Karpas-422 (cell line): ENCODE data around the gene RNF152. TPM values are rescaled to one million over a fixed set of nuclear protein-coding genes. Genes with fewer than 3 reads are reported as not detected.

Source experiments
- DNase-seq: peaks from one replicate; pipeline ENCODE4 v3.0.0-alpha.2; 2015
- H2AFZ ChIP-seq: fragments of 200-600 bp; sonication (generic); 2 replicates; pipeline ENCODE4 v1.6.1; 2014; ENCODE audit warnings: antibody characterized with exemption, low read length, mixed read lengths
- H3K27ac ChIP-seq: fragments of 200-600 bp; sonication (generic); 2 replicates; pipeline ENCODE4 v1.5.1; 2014; ENCODE audit warnings: mild to moderate bottlenecking, low read length, moderate library complexity
- H3K27me3 ChIP-seq: fragments of 200-600 bp; sonication (generic); 2 replicates; pipeline ENCODE4 v1.6.1; 2014; ENCODE audit warnings: low read length, mixed read lengths
- H3K36me3 ChIP-seq: fragments of 200-600 bp; sonication (generic); 2 replicates; pipeline ENCODE4 v1.6.1; 2014; ENCODE audit warnings: low read length, mixed read lengths; ENCODE audit not compliant: insufficient read depth
- H3K4me1 ChIP-seq: fragments of 200-600 bp; sonication (generic); 2 replicates; pipeline ENCODE4 v1.6.1; 2014; ENCODE audit warnings: mild to moderate bottlenecking, low read length, mixed read lengths
- H3K4me2 ChIP-seq: fragments of 200-600 bp; sonication (generic); 2 replicates; pipeline ENCODE4 v1.6.1; 2014; ENCODE audit warnings: low read length, low read depth, mild to moderate bottlenecking; ENCODE audit not compliant: poor library complexity, severe bottlenecking
- H3K4me3 ChIP-seq: fragments of 200-600 bp; sonication (generic); 2 replicates; pipeline ENCODE4 v1.5.1; 2014; ENCODE audit warnings: mild to moderate bottlenecking, antibody characterized with exemption, low read length, mixed read lengths
- H3K79me2 ChIP-seq: fragments of 200-600 bp; sonication (generic); 2 replicates; pipeline ENCODE4 v1.6.1; 2014; ENCODE audit warnings: mild to moderate bottlenecking, low read length, mixed read lengths
- H3K9ac ChIP-seq: fragments of 200-600 bp; sonication (generic); 2 replicates; pipeline ENCODE4 v1.6.0; 2014; ENCODE audit warnings: low read length
- H3K9me2 ChIP-seq: fragments of 200-600 bp; sonication (generic), shearing (Covaris generic); replicated peaks from 2 replicates; pipeline ENCODE4 v1.6.0; 2014; ENCODE audit warnings: mild to moderate bottlenecking, low read length, moderate library complexity; ENCODE audit not compliant: insufficient read depth
- H3K9me3 ChIP-seq: fragments of 300-700, 200-600 bp; sonication (generic); 2 replicates; pipeline ENCODE4 v1.6.1; 2014; ENCODE audit warnings: low read length, mixed read lengths
- H4K20me1 ChIP-seq: fragments of 200-600 bp; sonication (generic); 2 replicates; pipeline ENCODE4 v1.6.1; 2014; ENCODE audit warnings: mild to moderate bottlenecking, antibody characterized with exemption, low read length, low read depth; ENCODE audit not compliant: insufficient read depth
- total RNA-seq: library from RNA; depleted of rRNA; stranded (reverse); fragments of >200 nt; shearing (Covaris generic); gene quantifications from 2 replicates; pipeline ENCODE4 v1.2.3, GENCODE V29; 2014; ENCODE audit warnings: low replicate concordance

RNF152 gene
- total RNA-seq, 1 experiment from 2014 or later, result 0.07 TPM

- H3K4me3 ChIP-seq, result no peak overlapping the region
Observed at GRCh38 chr18:61900504-61901281, 7.9 kb upstream of the RNF152 start.

GRCh38 chr18:61898640-61899101, 5.9 kb upstream of the RNF152 start:
- Histone ChIP-seq H3K4me3 (no peak overlapping the region), H3K36me3 (no peaks in the 10 kb centered on the region), H3K4me1 (no peaks in the 10 kb centered on the region; the same call in 1 of the 2 replicates), H3K9me3 (no peaks in the 10 kb centered on the region), H3K27ac (no peak overlapping the region), H3K9me2 (no peaks in the 10 kb centered on the region), H4K20me1 (no peaks in the 10 kb centered on the region), H3K9ac (no peak overlapping the region), H3K79me2 (no peaks in the 10 kb centered on the region), H3K27me3 (no peaks in the 10 kb centered on the region), H3K4me2 (no peak overlapping the region), H2AFZ (no peak overlapping the region)
- no peak for DNase-seq

More at GRCh38 chr18:61900504-61901281, 7.9 kb upstream of the RNF152 start:
- Histone ChIP-seq H3K27me3 (no peaks in the 10 kb centered on the region), H3K9me3 (no peaks in the 10 kb centered on the region), H3K4me1 (no peaks in the 10 kb centered on the region), H4K20me1 (no peaks in the 10 kb centered on the region), H3K9ac (no peak overlapping the region), H2AFZ (no peak overlapping the region), H3K4me2 (no peak overlapping the region), H3K9me2 (no peaks in the 10 kb centered on the region), H3K36me3 (no peaks in the 10 kb centered on the region), H3K27ac (no peak overlapping the region), H3K79me2 (no peaks in the 10 kb centered on the region)
- DNase-seq, result no peak

GRCh38 chr18:61896757-61897156, 4.0 kb upstream of the RNF152 start:
- no peaks in the 10 kb centered on the region for H3K9me2 ChIP-seq

GRCh38 chr18:61896118-61896517, 3.3 kb upstream of the RNF152 start:
- peaks cover 3% of the 10 kb centered on the region for H3K4me1 ChIP-seq
- H3K4me2 ChIP-seq, result no peak overlapping the region
- no peaks in the 10 kb centered on the region for H3K79me2 ChIP-seq
- H3K9me2 ChIP-seq, result no peaks in the 10 kb centered on the region
- H3K4me3 ChIP-seq, result no peak overlapping the region
- no peaks in the 10 kb centered on the region for H3K36me3 ChIP-seq
- no peaks in the 10 kb centered on the region for H3K9me3 ChIP-seq
- H2AFZ ChIP-seq, result no peak overlapping the region
- no peaks in the 10 kb centered on the region for H4K20me1 ChIP-seq
- no peak overlapping the region for H3K27ac ChIP-seq
- no peak for DNase-seq
- no peaks in the 10 kb centered on the region for H3K27me3 ChIP-seq
- no peak overlapping the region for H3K9ac ChIP-seq

More at GRCh38 chr18:61896757-61897156, 4.0 kb upstream of the RNF152 start:
- H3K4me2 ChIP-seq, result no peak overlapping the region
- no peaks in the 10 kb centered on the region for H4K20me1 ChIP-seq
- H3K4me3 ChIP-seq, result no peak overlapping the region
- no peaks in the 10 kb centered on the region for H3K36me3 ChIP-seq
- no peak for DNase-seq
- no peak overlapping the region for H2AFZ ChIP-seq
- no peaks in the 10 kb centered on the region for H3K27me3 ChIP-seq
- no peaks in the 10 kb centered on the region for H3K9me3 ChIP-seq
- H3K79me2 ChIP-seq, result no peaks in the 10 kb centered on the region
- no peak overlapping the region for H3K27ac ChIP-seq
- peaks cover 3% of the 10 kb centered on the region for H3K4me1 ChIP-seq
- no peak overlapping the region for H3K9ac ChIP-seq

GRCh38 chr18:61894751-61895524, 2.1 kb upstream of the RNF152 start:
- no peaks in the 10 kb centered on the region for H3K36me3 ChIP-seq
- H3K9me3 ChIP-seq, result no peaks in the 10 kb centered on the region
- peak overlapping the region; percentile 85 for H3K4me2 ChIP-seq
- H3K9me2 ChIP-seq, result no peaks in the 10 kb centered on the region
- no peaks in the 10 kb centered on the region for H3K79me2 ChIP-seq
- no peaks in the 10 kb centered on the region for H4K20me1 ChIP-seq
- 0 out of 2 replicates have a peak overlapping the region, but pooled peaks have one; percentile 56 for H2AFZ ChIP-seq
- no peaks in the 10 kb centered on the region for H3K27me3 ChIP-seq
- H3K4me1 ChIP-seq, result peaks cover 3% of the 10 kb centered on the region
- DNase-seq, result no peak
- H3K27ac ChIP-seq, result no peak overlapping the region
- 0 out of 2 replicates have a peak overlapping the region, but pooled peaks have one; percentile 65 for H3K9ac ChIP-seq
- H3K4me3 ChIP-seq, result peak overlapping the region; percentile 72; the same call in 1 of the 2 replicates

- no peaks in the 10 kb centered on the region for H3K27me3 ChIP-seq
- H3K79me2 ChIP-seq, result no peaks in the 10 kb centered on the region
- no peaks in the 10 kb centered on the region for H3K36me3 ChIP-seq
- H3K9me2 ChIP-seq, result no peaks in the 10 kb centered on the region
- no peaks in the 10 kb centered on the region for H4K20me1 ChIP-seq
- peak; percentile 81 for DNase-seq
- H3K9ac ChIP-seq, result peak overlapping the region; percentile 65
- no peaks in the 10 kb centered on the region for H3K9me3 ChIP-seq
- H3K27ac ChIP-seq, result no peak overlapping the region
- H3K4me1 ChIP-seq, result peaks cover 3% of the 10 kb centered on the region
- H3K4me3 ChIP-seq, result peak overlapping the region; percentile 72
- H3K4me2 ChIP-seq, result peak overlapping the region; percentile 85
- peak overlapping the region; percentile 75; the same call in 1 of the 2 replicates for H2AFZ ChIP-seq
Observed at GRCh38 chr18:61893971-61894750, 1.4 kb upstream of the RNF152 start.

GRCh38 chr18:61893309-61893970, 633 bp upstream of the RNF152 start:
- H3K27me3 ChIP-seq, result no peaks in the 10 kb centered on the region
- no peaks in the 10 kb centered on the region for H3K9me3 ChIP-seq
- H3K79me2 ChIP-seq, result no peaks in the 10 kb centered on the region
- peaks cover 3% of the 10 kb centered on the region for H3K4me1 ChIP-seq
- H4K20me1 ChIP-seq, result no peaks in the 10 kb centered on the region
- peak overlapping the region; percentile 72 for H3K4me3 ChIP-seq
- peak overlapping the region; percentile 75; the same call in 1 of the 2 replicates for H2AFZ ChIP-seq
- no peaks in the 10 kb centered on the region for H3K9me2 ChIP-seq
- peak; percentile 46 for DNase-seq
- H3K27ac ChIP-seq, result no peak overlapping the region
- H3K36me3 ChIP-seq, result no peaks in the 10 kb centered on the region
- peak overlapping the region; percentile 85 for H3K4me2 ChIP-seq
- H3K9ac ChIP-seq, result peak overlapping the region; percentile 65
